ENCODE results near the gene DCAF10. TPM values are rescaled to one million over a fixed set of nuclear protein-coding genes. Genes with fewer than 3 reads are reported as not detected.

DCAF10 gene
- total and polyA plus RNA-seq, 2 donors from 2014 or later = 10.6 to 28.5 TPM

GRCh38 chr9:37787059-37787458 lies 13.5 kb upstream of the DCAF10 start:
- no peak overlapping the region for H3K9ac ChIP-seq (ENCODE audit: low read length in 3 of 3)
- DNase-seq = no peak
- no peak overlapping the region for H3K27ac ChIP-seq (ENCODE audit: low read depth in 2 of 2, low read length in 2 of 2)
- H3K27me3 ChIP-seq (ENCODE audit: control insufficient read depth, insufficient read depth, low read length) = no peaks in the 10 kb centered on the region
- no peak for TF ChIP-seq CTCF (IDR thresholded peaks at IDR 0.05; ENCODE audit: borderline replicate concordance, extremely low read depth, insufficient read depth)
- no peaks in the 10 kb centered on the region for H3K9me3 ChIP-seq (ENCODE audit: control insufficient read depth in 2 of 3, insufficient read depth in 1 of 3, low read length in 3 of 3)
- intact Hi-C loops (cut with DNase I) = no loop called here
- no peak for FAIRE-seq
- H3K36me3 ChIP-seq (ENCODE audit: control insufficient read depth in 2 of 3, insufficient read depth in 3 of 3, low read length in 3 of 3) = peaks cover 5 to 13% (median 12%) of the 10 kb centered on the region in 3 donors
- no peak overlapping the region for H3K4me3 ChIP-seq (ENCODE audit: low read length in 3 of 3)
- H3K4me1 ChIP-seq (ENCODE audit: control insufficient read depth in 2 of 3, insufficient read depth in 2 of 3, low read depth in 1 of 3, low read length in 3 of 3) = peaks cover 0 to 4% (median 3%) of the 10 kb centered on the region in 3 donors

- no peak overlapping the region for H3K4me3 ChIP-seq (ENCODE audit: low read length in 3 of 3)
- peaks cover 0 to 4% (median under 1%) of the 10 kb centered on the region in 3 donors for H3K4me1 ChIP-seq (ENCODE audit: control insufficient read depth in 2 of 3, insufficient read depth in 2 of 3, low read depth in 1 of 3, low read length in 3 of 3)
- H3K9ac ChIP-seq (ENCODE audit: low read length in 3 of 3) = no peak overlapping the region
- intact Hi-C loops (cut with DNase I) = no loop called here
- H3K9me3 ChIP-seq (ENCODE audit: control insufficient read depth in 2 of 3, insufficient read depth in 1 of 3, low read length in 3 of 3) = no peaks in the 10 kb centered on the region
- H3K27me3 ChIP-seq (ENCODE audit: control insufficient read depth, insufficient read depth, low read length) = no peaks in the 10 kb centered on the region
- no peak for TF ChIP-seq CTCF (IDR thresholded peaks at IDR 0.05; ENCODE audit: borderline replicate concordance, extremely low read depth, insufficient read depth)
- H3K27ac ChIP-seq (ENCODE audit: low read depth in 2 of 2, low read length in 2 of 2) = no peak overlapping the region
- peaks cover 0 to 1% (median under 1%) of the 10 kb centered on the region in 3 donors for H3K36me3 ChIP-seq (ENCODE audit: control insufficient read depth in 2 of 3, insufficient read depth in 3 of 3, low read length in 3 of 3)
- DNase-seq (no peak), FAIRE-seq (no peak)
Measured at GRCh38 chr9:37788332-37788731, 12.3 kb upstream of the DCAF10 start.

- H3K4me1 ChIP-seq (ENCODE audit: control insufficient read depth in 2 of 3, insufficient read depth in 2 of 3, low read depth in 1 of 3, low read length in 3 of 3) = no peaks in the 10 kb centered on the region
- H3K27ac ChIP-seq (ENCODE audit: low read depth in 2 of 2, low read length in 2 of 2) = no peak overlapping the region
- FAIRE-seq (no peak), DNase-seq (no peak)
- TF ChIP-seq CTCF (IDR thresholded peaks at IDR 0.05; ENCODE audit: borderline replicate concordance, extremely low read depth, insufficient read depth) = no peak
- H3K27me3 ChIP-seq (ENCODE audit: control insufficient read depth, insufficient read depth, low read length) = no peaks in the 10 kb centered on the region
- intact Hi-C loops (cut with DNase I) = no loop called here
- no peaks in the 10 kb centered on the region for H3K36me3 ChIP-seq (ENCODE audit: control insufficient read depth in 2 of 3, insufficient read depth in 3 of 3, low read length in 3 of 3)
- H3K9me3 ChIP-seq (ENCODE audit: control insufficient read depth in 2 of 3, insufficient read depth in 1 of 3, low read length in 3 of 3) = no peaks in the 10 kb centered on the region
- no peak overlapping the region for H3K4me3 ChIP-seq (ENCODE audit: low read length in 3 of 3)
- H3K9ac ChIP-seq (ENCODE audit: low read length in 3 of 3) = no peak overlapping the region
Measured at GRCh38 chr9:37790096-37790495, 10.5 kb upstream of the DCAF10 start.

GRCh38 chr9:37792122-37792521 lies 8.5 kb upstream of the DCAF10 start:
- Histone ChIP-seq H3K4me3 (ENCODE audit: low read length in 3 of 3) (no peak overlapping the region), H3K36me3 (ENCODE audit: control insufficient read depth in 2 of 3, insufficient read depth in 3 of 3, low read length in 3 of 3) (no peaks in the 10 kb centered on the region), H3K27ac (ENCODE audit: low read depth in 2 of 2, low read length in 2 of 2) (no peak overlapping the region), H3K27me3 (ENCODE audit: control insufficient read depth, insufficient read depth, low read length) (no peaks in the 10 kb centered on the region), H3K4me1 (ENCODE audit: control insufficient read depth in 2 of 3, insufficient read depth in 2 of 3, low read depth in 1 of 3, low read length in 3 of 3) (no peaks in the 10 kb centered on the region), H3K9ac (ENCODE audit: low read length in 3 of 3) (no peak overlapping the region), H3K9me3 (ENCODE audit: control insufficient read depth in 2 of 3, insufficient read depth in 1 of 3, low read length in 3 of 3) (no peaks in the 10 kb centered on the region)
- no peak for DNase-seq
- intact Hi-C loops (cut with DNase I) = no loop called here
- TF ChIP-seq CTCF (IDR thresholded peaks at IDR 0.05; ENCODE audit: borderline replicate concordance, extremely low read depth, insufficient read depth) = no peak
- no peak for FAIRE-seq

All from kidney (tissue), 14 donors.